Stimulated activated CD4-positive, alpha-beta T cell treated with anti-CD3 and anti-CD28 coated beads, Interleukin-4, amount 100 ng/mL, for 1 hour (primary cell): Measurements from ENCODE around the gene SP3.

ENCODE experiments used
- DNase-seq: peaks from one replicate; pipeline ENCODE4 v3.0.0-alpha.2; 2020

SP3 gene

DNA sequence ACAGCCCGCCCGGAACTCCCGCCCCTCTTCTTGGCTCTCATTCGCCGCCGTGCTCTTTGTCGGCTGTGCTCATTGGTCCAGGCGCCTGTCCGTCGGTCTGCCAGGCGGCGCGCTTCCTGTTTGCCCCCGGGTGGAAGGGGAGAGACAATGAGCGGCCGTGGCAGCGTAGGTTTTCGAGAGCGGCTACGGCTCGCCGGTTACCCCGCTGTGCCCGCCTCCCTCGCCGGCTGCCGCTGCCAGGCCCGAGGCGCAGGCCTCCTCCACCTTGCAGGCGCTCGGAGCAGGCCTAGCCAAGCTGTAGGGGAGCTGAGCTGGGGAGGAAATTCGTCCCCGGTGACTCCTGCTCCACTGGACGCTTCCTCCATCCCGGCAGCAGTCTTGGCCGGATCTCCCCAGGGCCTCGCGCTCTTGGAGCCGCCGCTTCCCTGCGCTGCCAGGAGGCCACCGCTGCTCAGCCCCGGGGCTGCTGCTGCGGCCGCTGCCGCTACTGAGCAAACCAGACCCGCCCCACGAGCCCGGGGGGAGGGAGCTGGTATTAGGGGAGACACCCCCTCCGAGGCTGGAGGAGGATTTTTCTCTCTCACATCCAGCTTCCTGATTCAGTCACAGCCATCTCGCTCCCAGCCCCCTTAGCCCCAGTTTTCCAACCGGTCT lies at the start of gene SP3:
Gene SP3 (minus strand): TSS at position 2 of the 654 bp plus-strand sequence. CDS start 202 bp downstream, outside the sequence.
- DNase-seq: peak; percentile 96

DNA sequence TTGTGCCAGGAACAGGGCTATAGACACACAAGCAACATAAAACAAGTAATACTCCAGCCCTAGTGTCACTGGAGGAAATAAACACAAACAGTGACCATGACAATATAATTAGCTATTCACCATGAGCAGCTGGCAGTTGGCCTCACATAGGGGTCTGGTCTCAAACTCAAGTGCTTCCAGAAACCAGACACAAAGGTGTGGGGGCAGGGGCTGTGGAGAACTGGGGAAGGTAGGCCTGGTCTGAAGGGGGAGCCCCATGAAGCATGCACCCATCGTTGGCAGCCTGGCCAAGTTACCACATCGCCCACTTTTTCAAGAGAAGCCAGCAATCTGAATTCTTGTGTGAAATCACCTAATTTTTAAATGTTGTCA lies 49.5 kb upstream of the SP3 start:
- no peak for DNase-seq

DNA sequence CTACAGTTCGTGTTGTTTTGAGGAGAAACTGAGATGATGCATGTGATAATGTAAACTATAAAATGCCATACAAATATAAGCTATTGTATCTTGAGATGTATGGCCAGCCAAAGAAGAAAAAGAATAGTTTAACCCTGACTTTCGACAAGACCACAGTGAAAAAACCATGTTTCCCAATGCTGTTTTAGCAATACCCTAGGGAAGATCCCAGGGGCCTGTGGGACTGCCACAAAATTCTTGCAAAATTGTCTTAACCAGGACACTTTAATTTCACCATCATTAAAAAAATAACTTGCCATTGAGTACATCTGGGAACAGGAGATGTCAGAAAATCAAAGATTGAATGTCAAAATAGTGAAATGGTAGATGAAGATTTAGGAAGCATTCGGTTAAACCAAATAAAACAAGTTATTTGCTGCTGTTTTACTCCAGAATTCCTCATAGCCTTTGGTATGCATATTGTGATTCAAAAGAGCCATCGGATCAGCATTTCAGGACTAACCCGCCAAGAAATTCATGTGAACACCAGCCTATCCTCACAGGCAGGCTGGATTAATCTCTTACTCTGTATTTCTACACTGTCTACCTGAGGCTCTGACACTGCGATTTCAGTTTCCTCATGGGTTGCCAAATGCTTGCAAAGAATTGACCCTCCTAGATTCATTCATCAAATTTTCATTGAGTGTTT lies 49.0 kb upstream of the SP3 start:
- DNase-seq: no peak

DNA sequence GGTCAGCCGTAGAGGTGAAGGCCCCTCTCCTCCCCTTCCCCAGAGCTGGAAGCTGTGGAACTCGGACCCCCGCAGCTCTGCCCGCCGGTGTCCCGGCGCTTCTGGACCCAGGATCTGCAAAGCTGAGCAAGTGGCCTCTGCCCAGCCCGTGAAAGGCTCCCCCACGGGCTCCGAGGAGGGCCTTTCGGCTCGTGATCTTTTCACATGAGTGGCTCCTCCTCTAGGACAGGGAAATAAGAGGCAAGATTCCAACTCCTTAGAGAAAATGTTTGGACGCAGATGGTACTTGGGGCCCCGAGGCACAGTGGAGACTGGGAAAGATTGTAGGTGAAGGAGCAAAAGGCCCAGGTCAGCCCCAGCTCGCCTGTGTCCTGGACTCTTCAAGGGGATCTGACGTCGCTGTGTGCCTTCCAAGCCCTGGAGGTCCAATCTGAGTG lies 48.2 kb upstream of the SP3 start:
- no peak for DNase-seq

DNA sequence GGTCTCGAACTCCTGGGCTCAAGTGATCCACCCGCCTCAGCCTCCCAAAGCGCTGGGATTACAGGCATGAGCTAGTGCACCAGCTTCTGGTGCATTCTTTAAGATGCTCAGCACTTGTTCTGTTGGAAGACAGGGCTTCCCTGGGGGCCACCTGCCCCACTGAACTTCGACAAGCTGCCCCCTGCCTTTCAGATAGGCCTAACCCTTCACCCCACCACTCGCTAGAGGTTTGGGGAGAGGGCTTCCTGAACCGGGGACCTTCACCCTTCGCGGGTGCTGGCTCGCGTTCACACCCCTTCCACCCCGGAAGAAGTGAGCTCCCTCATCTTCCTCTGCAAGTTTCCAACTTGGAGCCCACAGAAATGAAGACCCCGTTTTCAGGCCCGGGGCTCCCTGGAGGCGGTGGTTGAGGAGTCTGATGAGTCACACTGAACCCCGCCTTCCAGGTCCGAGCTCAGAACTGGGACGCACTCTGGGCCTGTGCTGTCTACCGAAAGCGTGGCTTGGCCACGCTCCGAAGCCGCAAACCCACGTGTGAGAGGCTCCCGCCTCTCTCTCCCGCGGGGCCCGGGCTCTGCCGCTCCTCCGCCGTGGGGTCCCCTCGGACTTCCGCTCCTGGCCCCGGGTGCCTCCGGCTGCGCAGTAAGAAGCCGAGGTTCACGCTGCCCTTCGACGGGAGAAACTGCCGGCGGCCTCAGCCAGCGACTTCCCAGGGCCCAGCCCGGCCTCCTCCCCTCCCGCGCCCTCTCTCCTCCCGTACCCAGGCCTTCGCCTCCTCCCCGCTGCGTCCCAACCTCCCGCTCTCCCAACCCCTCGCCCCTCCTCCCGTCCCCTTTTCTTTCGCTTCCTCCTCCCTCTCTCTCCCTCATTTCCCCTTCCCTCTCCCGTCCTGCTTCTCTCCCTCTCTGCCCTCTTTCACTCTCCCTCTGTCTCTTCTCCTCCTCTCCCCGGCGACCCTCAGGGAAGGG lies 47.5 kb upstream of the SP3 start:
- peak; percentile 28 for DNase-seq

DNA sequence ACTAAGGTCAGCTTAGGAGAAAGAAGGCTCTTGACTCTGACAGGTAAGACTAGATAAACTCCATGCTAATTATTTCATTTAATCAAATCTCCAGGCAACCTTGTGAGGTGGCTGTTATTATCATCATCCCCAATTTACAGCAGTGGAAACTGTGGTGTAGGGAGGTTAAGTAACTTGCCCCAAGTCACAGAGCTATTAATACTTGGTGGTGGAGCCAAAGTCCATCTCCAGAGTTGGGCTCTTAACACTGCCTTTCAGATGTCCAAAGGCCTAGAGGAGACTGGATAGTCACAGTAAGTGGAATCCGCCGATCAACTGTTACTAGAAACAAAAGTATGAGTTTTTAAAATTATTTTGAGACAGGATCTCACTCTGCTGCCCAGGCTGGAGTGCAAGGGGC lies 46.6 kb upstream of the SP3 start:
- no peak for DNase-seq

DNA sequence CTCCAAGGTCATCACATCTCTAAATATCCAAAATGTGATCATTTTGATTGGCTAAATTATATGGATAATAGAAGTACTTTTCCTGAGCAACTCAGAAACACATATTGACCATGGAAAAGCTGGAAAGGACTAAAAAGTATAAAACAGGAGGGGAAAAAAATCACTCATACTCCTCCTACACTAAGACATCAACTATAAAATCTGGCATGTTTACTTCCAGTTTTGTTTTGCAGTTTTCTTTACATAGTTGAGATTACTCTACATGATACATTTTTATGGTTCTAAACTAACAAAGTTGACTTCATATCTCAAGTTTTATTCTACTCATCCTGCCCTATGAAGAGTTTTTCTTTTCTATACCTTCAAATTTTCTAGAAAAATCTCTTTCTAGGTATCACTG lies 46.0 kb upstream of the SP3 start:
- no peak for DNase-seq

DNA sequence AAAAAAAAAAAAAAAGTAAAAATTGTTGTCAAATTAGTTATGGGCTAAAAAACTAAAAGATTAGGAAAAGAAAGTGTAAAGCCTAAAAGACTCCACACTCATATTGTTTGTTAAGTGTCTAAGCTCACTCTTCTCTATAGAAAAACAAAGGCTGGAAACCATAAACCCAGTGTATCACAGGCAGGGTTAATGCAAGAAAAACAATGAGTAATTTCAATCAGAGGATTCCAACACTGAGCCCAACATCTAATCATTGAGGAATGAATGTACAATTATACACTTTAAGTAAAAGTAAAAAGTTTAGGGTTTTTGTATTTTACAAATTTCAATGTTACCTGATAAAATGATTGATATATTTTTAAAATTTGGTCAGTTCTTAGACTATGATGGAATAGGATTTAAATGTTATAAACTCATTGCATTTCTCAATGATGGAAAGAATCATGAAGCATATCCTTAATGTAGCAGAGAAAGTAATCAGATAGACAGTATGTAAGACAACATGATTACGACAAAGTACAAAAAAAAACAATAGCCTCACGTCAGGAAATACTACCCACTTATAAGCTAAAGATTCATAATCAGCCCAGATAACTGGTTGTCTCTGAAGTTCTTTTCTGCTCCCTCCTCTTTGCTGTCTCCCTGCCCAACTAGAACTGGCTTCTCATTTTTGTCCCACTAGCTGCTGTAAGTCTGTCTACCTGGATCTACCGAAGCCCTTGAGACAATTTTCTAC lies 44.5 kb upstream of the SP3 start:
- no peak for DNase-seq

DNA sequence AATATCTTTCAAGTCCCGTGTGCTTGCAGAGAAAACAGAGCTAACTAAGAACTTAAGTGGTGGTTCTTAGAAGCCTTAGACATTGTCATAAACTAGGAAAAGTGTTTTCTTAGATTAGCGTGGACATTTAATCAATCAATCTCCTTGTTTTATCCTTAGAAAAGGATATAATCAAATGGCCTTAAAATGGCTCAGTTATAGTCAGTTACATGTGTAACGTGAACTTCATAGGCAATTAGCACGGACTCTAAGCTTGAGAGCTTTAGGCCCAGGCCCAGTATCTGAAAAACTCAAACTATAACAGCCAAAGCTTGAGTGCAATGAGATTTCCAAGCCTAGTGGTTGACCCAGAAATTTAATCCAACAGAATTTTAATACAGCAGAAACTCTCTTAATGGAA lies 43.5 kb upstream of the SP3 start:
- no peak for DNase-seq

DNA sequence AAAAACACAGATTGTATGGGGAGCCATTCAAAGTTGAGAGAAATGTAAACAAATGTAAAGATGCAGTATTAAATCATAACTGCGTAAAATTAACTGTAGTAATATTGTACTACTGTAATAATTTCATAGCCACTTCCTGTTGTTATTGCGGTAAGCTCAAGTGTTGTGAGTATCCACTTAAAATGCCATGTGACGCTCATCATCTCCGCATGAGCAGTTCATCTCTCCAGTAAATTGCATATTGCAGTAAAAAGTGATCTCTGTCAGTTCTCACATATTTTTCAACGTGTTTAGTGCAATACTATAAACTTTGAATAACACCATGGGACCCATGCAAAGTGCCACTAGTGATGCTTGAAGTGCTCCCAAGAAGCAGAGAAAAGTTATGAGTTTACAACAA lies 41.8 kb upstream of the SP3 start:
- no peak for DNase-seq

DNA sequence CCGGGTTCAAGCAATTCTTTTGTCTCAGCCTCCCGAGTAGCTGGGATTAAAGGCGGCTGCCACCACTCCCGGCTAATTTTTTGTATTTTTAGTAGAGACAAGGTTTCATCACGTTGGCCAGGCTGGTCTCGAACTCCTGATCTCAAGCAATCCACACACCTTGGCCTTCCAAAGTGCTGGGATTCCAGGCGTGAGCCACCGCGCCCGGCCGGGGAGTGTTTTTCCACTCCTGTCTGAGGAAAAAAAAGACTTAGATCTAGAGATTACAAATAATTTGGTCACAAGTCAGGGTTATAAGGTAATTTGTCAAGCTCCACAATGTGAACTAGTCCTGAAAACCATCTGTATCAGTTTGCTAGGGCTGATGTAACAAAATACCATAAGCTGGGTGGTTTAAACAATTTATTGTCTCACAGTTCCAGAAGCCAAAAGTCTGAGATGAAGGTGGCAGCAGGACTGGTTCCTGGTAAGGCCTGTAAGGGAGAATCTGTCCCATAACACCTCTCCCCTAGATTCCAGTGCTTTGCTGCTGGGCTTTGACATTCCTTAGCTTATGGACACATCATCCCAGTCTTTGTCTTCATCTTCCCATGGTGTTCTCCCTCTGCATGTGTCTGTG lies 40.7 kb upstream of the SP3 start:
- no peak for DNase-seq

DNA sequence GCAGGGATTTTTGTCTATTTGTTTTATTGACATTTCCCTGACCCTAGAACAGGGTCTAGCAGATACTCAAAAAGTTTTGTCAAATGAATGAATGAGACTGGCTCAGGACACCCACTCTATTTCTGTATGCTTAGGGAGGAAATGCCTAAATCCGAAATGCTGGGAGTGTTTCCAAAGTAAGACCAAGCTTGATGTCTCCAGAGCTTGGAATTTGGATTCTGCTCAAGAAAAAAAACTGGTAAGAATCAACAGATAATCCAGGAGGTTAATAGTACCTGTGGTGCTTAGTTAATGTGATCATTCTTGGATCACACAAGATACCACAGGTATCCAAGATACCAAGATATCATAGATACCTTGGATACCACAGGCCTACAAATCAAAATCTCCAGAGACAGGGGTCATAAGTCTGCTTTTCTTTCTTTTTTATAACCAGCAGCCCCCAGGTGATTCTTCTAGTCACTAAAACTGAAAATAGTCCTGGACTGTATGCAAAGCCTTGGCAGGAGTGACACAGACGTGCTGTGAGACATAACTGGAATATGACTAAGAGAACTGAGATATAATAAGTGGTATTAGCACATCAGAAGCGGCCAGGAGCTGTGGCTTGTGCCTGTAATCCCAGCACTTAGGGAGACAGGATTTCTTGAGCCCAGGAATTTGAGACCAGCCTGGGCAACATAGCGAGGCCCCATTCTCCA lies 39.9 kb upstream of the SP3 start:
- no peak for DNase-seq

DNA sequence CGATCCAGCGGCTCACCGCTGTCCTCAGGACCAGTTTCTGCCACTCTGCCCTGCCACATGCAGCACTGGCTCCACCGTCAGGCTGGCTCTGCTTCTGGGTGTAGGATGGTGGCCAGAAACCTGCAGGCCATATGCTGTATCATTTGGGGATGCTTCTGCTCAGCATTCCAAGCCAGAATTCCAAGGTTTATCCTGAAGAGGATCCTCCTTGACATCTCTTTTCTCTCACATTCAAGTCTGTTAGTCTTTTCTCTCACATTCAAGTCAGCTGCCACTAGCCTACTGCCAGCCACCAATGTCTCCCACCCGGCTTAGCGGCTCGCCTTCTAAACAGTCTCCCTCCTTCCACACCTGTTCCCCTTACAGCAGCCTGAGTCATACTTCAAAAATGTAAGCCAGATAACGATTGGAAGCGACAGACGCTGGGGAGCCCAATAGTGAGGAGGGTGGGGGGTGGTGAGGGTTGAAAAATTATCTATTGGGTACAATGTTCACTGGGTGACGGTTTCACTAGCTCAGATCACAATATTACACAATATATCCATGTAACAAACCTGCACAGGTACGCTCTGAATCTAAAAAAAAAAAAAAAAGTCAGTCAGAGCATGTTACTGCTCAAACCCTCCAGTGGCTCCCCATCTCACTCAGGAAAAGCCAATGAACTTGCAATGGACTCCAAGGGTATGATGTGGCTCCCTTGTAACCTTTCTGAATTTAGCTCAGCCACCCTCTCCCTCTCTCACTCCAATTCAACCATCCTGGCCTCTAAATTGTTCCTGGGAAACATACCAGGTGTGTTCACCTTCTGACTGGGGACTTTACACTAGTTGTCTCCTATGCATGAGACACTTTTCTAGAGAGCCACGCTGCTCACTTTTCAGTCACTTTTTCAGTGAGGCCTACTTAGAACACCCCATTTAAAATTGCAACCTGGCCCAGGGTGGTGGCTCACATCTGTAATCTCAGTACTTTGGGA lies 38.8 kb upstream of the SP3 start:
- no peak for DNase-seq

DNA sequence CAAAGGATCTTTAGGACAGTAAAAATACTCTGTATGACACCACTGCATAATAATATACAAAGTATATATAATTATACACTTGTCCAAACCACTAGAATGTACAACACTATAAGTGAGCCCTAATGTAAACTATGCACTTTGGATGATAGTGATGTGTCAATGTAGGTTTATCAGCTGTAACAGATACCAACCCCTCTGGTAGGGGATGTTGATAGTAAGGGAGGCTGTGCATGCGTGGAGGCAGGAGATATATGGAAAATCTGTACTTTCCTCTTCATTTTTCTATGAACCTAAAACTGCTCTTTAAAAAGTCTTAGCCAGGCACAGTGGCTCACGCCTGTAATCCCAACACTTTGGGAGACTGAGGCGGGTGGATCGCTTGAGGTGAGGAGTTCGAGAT lies 37.5 kb upstream of the SP3 start:
- DNase-seq: no peak

DNA sequence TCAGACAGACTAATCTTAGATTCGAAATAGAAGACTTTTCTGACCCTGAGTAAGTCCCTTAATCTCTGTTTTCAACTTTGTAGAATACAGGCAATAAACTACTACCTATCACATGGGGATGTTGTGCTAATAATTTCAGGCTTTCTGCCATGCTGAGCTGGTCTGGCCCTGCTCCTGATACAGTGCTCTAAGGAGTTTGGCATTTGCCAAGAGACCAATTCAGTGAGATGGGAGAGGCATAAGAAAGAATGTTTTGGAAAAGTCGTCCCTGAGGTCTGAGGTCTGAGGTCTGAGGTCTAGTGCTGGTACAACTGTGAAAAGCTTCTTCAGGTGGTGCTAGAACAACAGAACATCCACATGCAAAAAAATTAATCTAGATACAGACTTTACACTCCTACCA lies 35.9 kb upstream of the SP3 start:
- DNase-seq: no peak

DNA sequence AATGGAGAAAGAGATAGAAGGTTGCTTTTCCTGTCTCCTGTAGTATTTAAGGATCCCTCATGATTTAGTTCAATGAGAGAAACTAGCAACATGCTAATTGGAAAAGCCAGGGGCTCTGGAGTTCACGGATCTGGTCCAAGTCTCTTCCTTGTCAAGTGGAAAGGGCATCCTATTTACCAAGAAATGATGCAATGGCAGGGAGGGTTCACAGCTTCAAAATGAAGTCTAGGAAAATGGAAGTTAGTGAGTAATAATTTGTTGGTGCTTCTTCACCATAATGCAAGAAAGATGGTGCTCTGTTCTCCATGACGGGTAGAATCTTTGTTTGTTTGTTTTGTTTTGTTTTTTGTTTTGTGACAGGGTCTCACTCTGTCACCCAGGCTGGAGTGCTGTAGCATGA lies 34.6 kb upstream of the SP3 start:
- no peak for DNase-seq

DNA sequence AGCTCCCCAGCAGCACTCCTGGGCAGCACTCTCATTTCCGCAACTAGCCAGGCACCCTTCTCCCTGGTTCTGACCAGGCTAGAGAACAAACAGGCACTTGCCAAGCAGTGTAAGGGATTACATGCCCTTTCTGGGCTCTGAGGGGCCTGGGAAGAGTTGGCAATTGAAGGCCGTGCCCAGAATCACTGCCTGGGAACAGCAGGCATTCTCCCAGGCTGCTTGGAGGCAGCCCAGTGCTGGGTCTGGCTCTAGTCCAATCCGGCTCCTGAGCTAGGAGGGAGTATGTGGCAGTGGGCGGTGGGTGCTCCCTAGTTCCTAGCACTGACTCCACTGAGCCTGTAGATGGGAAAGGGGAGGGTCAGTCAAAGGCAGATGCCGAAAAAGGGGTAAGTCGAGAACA lies 34.1 kb upstream of the SP3 start:
- DNase-seq: no peak

DNA sequence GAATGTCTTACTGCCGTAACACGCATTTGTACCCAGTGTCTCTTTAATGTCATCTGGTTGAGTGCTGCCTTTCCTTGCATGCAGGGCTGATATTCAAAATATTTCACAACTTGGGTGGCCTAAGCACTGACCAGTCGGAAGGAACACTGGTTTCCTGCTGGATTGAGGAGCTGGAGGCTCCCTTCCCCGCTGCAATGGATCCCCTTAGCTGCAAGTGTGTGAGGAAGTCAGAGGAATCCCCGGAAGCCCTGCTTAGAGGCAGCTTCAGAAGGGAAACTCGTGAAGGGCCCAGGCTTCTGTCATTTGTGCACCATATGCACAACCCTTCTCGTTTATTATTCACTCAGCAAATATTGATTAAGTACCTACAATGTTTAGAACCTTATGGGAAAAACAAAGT lies 33.2 kb upstream of the SP3 start:
- DNase-seq: no peak

DNA sequence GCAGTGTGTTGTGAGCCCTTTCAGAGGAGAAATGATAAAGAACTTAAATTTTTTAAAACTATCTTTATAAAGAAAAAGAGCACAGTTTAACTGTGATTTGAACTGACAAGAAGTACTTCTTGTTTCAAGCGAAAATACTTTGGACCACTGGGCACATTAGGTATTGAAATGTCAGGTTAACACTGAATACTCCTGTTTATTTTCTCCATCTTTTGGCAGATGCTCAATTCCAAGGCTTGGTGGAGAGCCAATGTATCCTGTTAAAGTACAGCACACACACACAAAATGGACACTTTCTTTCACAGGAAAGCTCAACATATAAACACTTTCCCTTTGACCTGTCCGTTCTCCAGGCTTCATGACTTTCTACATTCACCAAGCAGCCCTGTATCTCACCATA lies 32.6 kb upstream of the SP3 start:
- DNase-seq: no peak

DNA sequence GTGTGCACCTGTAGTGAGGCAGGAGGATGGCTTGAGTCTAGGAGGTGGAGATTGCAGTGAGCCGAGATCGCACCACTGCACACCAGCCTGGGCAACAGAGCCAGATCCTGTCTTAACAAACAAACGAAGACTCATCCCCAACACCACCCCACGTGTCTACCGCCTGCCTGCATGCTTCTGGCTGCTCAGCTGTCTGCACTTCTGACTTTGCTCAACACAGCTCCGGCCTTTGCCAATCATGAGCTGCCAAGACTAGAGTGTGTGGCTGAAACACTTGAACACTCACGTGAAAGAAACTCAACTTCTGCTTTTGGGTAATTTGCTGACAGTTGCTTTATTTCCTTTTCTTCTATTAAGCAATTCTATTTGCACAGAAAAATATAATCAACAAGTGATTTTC lies 32.1 kb upstream of the SP3 start:
- no peak for DNase-seq

DNA sequence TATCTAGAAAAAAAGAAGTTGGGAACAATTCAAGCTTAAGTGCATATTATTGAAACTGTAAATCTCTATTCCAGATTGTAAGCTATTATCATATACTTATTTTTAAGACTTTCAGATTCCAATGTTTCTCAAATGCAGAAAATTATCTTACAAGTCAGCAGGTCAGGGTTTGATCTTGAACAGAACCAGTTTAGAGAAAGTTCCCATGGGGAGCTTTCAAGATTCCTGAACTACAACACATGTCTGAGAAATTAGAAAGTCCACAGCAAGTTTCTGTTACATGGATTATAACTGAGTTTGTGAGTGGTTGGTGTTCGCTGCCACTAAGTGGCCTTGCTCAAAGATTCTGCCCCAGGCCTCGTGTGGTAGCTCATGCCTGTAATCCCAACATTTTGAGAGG lies 31.6 kb upstream of the SP3 start:
- no peak for DNase-seq
